Measurements from ENCODE around the gene TRAP1.

TRAP1 gene

DNA sequence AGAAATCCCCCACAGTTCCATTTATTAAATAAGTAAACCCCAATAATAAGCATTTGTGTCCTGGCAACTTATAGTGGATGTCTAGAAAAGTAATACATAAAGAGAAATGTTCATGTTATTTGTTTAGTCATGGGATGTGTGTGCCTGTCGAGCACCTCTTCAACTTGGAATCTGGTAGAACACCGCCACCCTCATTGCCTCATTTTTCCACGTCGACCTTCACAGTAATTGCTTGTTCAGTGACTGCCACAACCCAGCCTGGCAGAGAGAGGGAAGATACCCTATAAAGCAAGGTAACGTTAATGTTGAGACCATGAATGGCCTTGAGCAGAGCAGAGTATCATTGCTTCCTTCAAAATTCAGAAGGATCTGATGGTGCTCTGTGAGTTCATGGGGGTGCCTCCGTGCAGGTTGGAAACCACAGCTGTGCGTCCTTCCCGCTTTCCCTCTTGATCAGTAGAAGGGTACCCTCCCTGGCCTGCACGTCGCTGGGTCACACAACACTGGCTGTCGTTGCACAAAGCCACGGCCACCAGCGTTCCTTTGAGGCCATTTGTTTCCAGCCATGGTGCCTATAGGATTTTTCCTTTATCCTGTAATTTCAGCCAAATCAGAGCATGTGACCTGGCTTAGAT lies 66.6 kb downstream of the TRAP1 start:
- DNase-seq (ENCODE audit: low read depth), result no peak
- in situ Hi-C loops (cut with HindIII; ENCODE audit: low sequenced_read_pairs), result no loop called here
- H3K4me3 ChIP-seq (ENCODE audit: low read depth, low read length), result no peak overlapping the region
- TF ChIP-seq, protein P1, sequence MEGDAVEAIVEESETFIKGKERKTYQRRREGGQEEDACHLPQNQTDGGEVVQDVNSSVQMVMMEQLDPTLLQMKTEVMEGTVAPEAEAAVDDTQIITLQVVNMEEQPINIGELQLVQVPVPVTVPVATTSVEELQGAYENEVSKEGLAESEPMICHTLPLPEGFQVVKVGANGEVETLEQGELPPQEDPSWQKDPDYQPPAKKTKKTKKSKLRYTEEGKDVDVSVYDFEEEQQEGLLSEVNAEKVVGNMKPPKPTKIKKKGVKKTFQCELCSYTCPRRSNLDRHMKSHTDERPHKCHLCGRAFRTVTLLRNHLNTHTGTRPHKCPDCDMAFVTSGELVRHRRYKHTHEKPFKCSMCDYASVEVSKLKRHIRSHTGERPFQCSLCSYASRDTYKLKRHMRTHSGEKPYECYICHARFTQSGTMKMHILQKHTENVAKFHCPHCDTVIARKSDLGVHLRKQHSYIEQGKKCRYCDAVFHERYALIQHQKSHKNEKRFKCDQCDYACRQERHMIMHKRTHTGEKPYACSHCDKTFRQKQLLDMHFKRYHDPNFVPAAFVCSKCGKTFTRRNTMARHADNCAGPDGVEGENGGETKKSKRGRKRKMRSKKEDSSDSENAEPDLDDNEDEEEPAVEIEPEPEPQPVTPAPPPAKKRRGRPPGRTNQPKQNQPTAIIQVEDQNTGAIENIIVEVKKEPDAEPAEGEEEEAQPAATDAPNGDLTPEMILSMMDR (IDR thresholded peaks at IDR 0.05; ENCODE audit: low read depth, low read length, missing control alignments), result no peak

DNA sequence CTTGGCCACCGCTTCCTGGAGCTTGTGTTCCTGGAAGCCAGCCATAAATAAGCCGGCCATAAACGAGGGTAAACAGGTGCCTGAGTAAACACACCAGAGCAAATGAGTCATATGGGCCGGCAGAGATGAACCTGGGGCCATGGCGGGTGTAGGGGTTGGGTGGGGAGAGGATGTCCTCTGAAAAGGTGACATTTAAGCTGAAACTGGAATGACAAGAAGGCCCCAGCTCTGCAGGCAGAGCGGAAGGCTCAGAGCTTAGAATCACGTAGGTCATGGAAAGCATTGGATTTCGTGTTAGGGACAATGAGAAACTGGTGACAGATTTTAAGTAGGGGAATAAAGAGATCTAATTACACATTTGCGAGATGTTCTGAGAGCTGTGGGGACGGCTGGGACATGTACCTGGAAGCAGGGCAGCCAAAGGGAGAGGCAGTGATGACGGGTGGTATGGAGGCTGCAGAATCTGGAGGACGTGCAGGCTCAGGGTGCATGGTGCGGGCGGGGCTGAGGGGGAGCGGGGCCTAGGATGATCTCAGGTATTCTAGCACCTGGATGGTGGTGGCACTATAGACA lies 70.9 kb downstream of the TRAP1 start:
- TF ChIP-seq, protein P1 (IDR thresholded peaks at IDR 0.05; ENCODE audit: low read depth, low read length, missing control alignments), result no peak
- peak; percentile 15 for DNase-seq (ENCODE audit: low read depth)
- in situ Hi-C loops (cut with HindIII; ENCODE audit: low sequenced_read_pairs), result no loop called here
- H3K4me3 ChIP-seq (ENCODE audit: low read depth, low read length), result no peak overlapping the region

DNA sequence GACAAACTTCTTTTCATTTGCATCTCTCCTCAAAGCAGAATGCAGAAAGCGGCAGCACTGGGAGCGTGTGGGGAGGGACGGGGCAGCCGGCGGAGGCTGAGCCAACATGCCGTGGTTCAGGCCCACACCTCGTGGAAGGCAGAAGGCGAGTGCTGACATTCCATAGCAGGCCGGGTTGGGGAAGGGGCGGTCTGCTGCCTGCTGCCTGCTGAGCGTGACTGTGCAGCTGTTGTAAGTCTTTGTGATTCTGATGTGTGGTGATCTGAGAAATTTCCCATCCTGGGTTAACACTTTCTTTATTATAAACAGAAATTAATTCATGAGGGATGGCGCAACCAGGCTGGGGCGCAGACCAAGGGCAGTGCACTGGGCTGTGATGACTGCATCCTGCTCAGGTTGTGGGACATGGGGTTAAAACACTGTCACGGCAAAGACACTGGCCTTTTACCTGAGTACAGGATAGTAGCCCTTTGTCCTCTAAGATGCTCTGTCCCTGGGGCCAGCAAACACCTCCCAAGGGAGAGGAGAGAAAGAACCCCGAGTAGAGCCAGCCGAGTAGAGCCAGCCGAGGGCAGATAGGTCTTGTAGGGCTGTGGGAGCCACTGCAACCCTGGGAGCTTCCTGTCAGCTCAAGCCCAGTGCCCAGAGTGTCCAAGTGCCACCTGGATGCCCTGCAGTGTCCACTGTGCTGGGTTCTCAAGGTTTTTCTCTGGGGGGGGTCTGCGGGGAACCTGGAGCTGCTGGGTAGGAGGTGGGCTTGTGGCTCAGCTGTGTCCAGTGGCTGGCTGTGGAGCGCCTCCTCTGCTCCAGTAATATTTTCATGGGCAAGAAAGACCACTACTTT lies 71.6 kb downstream of the TRAP1 start:
- no peak overlapping the region for H3K4me3 ChIP-seq (ENCODE audit: low read depth, low read length)
- TF ChIP-seq, protein P1 (IDR thresholded peaks at IDR 0.05; ENCODE audit: low read depth, low read length, missing control alignments), result no peak
- peak; percentile 87 for DNase-seq (ENCODE audit: low read depth)
- in situ Hi-C loops (cut with HindIII; ENCODE audit: low sequenced_read_pairs), result no loop called here

DNA sequence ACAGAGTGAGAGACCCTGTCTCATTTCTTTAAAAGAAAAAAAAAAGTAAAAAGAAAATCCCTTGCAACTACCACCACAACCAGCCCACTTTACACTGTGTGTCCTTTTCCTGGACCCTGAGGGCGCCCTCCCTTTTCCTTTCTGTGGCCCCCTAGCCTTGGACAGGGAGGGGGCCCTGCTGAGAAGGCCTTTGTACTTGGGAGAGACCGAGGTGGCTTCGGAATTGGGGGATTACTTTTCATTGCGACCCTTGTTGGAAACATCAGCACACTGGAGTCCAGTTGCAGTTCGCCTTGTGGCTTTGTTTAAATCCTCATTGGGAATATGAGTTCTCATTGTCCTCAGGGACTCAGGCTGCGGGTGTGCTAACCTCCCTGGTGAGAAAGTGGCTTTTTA lies 72.2 kb downstream of the TRAP1 start:
- no peak for DNase-seq (ENCODE audit: low read depth)
- TF ChIP-seq, protein P1 (IDR thresholded peaks at IDR 0.05; ENCODE audit: low read depth, low read length, missing control alignments), result no peak
- in situ Hi-C loops (cut with HindIII; ENCODE audit: low sequenced_read_pairs), result no loop called here
- H3K4me3 ChIP-seq (ENCODE audit: low read depth, low read length), result no peak overlapping the region

DNA sequence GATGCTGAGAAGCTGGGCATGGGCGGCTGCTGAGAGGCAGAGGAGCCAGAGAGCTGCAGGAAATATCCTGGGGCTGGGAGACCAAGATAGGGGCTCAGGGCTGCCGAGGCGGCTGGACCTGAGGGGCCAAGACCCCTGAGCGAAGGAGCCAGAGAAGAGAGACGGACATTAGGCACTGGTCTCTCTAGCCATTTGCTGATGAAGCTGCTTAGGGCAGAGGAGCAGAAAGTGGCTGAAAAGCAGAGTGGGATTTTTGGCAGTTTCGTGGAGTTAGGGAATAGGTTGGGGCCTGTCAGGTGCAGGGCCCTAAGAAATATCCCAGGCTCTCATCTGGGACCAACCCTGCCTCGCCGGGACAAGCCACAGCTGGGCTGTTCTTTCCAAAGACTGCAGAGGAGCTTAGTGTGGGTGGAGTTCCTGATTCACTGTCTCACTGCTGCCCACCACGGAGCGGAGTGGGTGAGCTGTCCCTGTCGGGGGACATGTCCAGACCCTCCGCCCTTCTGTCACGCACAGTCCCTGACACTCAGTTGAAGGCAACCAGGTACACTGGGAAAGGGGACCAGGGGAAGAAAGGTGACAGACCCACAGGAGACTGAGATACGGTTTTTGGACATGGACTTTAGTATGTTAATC lies 74.1 kb downstream of the TRAP1 start:
- no peak overlapping the region for H3K4me3 ChIP-seq (ENCODE audit: low read depth, low read length)
- in situ Hi-C loops (cut with HindIII; ENCODE audit: low sequenced_read_pairs), result no loop called here
- DNase-seq (ENCODE audit: low read depth), result no peak
- TF ChIP-seq, protein P1 (IDR thresholded peaks at IDR 0.05; ENCODE audit: low read depth, low read length, missing control alignments), result no peak

DNA sequence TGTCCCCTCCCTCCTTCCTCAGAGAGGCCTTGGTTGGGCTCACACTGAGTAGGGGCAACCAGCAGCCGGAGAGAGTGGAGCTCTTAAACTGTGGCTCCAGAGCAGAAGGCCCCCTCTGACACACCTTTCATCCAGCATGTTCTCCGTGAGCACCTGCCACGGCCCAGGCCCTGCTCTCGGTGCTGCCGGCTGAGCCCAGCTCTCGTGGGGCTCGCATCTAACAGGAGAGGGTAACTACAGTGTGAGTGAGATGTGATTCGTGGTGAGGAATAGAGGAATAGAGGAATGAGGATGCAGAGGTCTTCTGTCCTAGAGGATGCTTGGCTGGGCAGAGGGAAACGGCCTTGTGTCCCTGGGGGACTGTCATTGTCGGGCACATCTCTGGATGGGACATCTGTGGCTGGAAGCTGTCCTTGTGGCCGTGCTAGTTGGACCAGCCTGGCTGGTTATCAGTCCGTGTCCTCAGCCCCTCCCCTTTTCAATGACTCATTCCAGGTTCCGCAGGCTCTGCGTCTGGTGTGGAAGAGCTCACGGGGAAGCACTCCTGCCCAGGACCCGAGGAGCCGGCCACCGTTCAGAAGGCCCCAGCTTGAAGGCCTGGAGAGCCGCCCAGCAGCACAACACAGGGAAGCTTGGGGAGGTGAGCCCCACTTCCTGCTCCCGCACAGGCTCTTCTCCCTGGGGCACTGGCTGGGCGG lies 74.8 kb downstream of the TRAP1 start:
- H3K4me3 ChIP-seq (ENCODE audit: low read depth, low read length), result no peak overlapping the region
- in situ Hi-C loops (cut with HindIII; ENCODE audit: low sequenced_read_pairs), result no loop called here
- TF ChIP-seq, protein P1 (IDR thresholded peaks at IDR 0.05; ENCODE audit: low read depth, low read length, missing control alignments), result no peak
- DNase-seq (ENCODE audit: low read depth), result peak; percentile 13

Measured in astrocyte of the cerebellum (primary cell).